ENCODE data around the gene PDE6B.

DNA sequence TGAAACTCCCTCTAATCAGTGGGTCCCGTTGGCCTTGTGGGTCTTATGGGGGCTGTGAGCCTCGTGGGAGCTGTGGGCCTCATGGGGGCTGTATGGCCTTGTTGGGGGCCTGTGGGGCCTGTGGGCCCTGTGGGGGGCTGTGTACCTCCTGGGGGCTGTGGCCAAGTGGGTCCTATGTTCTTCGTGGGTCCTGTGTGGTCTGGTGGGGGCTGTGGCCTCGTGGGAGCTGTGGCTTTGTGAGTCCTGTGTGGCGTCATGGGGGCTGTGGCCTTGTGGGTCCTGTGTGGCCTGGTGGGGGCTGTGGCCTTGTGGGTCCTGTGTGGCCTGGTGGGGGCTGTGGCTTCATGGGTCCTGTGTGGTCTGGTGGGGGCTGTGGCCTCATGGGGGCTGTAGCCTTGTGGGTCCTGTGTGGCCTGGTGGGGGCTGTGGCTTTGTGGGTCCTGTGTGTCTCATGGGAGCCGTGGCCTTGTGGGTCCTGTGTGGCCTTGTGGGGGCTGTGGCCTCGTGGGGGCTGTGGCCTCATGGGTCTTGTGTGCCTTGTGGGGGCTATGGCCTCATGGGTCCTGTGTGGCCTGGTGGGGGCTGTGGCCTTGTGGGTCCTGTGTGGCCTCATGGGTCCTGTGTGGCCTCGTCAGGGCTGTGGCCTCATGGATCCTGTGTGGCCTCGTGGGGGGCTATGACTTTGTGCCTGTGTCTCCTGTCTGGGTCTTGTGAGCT lies 87.7 kb downstream of the PDE6B start:
- TF ChIP-seq, protein P1, sequence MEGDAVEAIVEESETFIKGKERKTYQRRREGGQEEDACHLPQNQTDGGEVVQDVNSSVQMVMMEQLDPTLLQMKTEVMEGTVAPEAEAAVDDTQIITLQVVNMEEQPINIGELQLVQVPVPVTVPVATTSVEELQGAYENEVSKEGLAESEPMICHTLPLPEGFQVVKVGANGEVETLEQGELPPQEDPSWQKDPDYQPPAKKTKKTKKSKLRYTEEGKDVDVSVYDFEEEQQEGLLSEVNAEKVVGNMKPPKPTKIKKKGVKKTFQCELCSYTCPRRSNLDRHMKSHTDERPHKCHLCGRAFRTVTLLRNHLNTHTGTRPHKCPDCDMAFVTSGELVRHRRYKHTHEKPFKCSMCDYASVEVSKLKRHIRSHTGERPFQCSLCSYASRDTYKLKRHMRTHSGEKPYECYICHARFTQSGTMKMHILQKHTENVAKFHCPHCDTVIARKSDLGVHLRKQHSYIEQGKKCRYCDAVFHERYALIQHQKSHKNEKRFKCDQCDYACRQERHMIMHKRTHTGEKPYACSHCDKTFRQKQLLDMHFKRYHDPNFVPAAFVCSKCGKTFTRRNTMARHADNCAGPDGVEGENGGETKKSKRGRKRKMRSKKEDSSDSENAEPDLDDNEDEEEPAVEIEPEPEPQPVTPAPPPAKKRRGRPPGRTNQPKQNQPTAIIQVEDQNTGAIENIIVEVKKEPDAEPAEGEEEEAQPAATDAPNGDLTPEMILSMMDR (IDR thresholded peaks at IDR 0.05; ENCODE audit: insufficient read depth, low read length, poor library complexity, severe bottlenecking), result no peak
- TF ChIP-seq EZH2phosphoT487 (conservative IDR thresholded peaks at IDR 0.05; ENCODE audit: low read length), result no peak
